ENCODE results near the gene PIK3CB.
"Not testable (repeated sequence)": the region's sequence is repeated elsewhere in the genome, so short reads cannot be mapped to it uniquely, and the experiment has no call there.

PIK3CB gene

GRCh38 chr3:138800248-138800647, 34.5 kb downstream of the PIK3CB start:
- no peak overlapping the region for H3K4me3 ChIP-seq (ENCODE audit: low read depth, low read length)
- no peak for TF ChIP-seq CTCF (conservative IDR thresholded peaks at IDR 0.05; ENCODE audit: low read depth, low read length)
- DNase-seq (ENCODE audit: low read depth): no peak

- DNase-seq (ENCODE audit: low read depth): peak; percentile 48
- TF ChIP-seq CTCF (conservative IDR thresholded peaks at IDR 0.05; ENCODE audit: low read depth, low read length): no peak
- no peak overlapping the region for H3K4me3 ChIP-seq (ENCODE audit: low read depth, low read length)
Observed at GRCh38 chr3:138799822-138800221, 34.9 kb downstream of the PIK3CB start.

- H3K4me3 ChIP-seq (ENCODE audit: low read depth, low read length): no peak overlapping the region
- TF ChIP-seq CTCF (conservative IDR thresholded peaks at IDR 0.05; ENCODE audit: low read depth, low read length): no peak
- no peak for DNase-seq (ENCODE audit: low read depth)
Observed at GRCh38 chr3:138797508-138798038, 37.2 kb downstream of the PIK3CB start.

- no peak overlapping the region for H3K4me3 ChIP-seq (ENCODE audit: low read depth, low read length)
- TF ChIP-seq CTCF (conservative IDR thresholded peaks at IDR 0.05; ENCODE audit: low read depth, low read length): no peak
- no peak for DNase-seq (ENCODE audit: low read depth)
Observed at GRCh38 chr3:138796761-138797160, 38.0 kb downstream of the PIK3CB start.

GRCh38 chr3:138786788-138787271, 47.9 kb downstream of the PIK3CB start:
- DNase-seq (ENCODE audit: low read depth): peak; percentile 90

GRCh38 chr3:138785951-138786350, 48.8 kb downstream of the PIK3CB start:
- no peak overlapping the region for H3K4me3 ChIP-seq (ENCODE audit: low read depth, low read length)
- TF ChIP-seq CTCF (conservative IDR thresholded peaks at IDR 0.05; ENCODE audit: low read depth, low read length): no peak
- no peak for DNase-seq (ENCODE audit: low read depth)

More at GRCh38 chr3:138786788-138787271, 47.9 kb downstream of the PIK3CB start:
- no peak for TF ChIP-seq CTCF (conservative IDR thresholded peaks at IDR 0.05; ENCODE audit: low read depth, low read length)
- no peak overlapping the region for H3K4me3 ChIP-seq (ENCODE audit: low read depth, low read length)

- DNase-seq (ENCODE audit: low read depth); H3K4me3 ChIP-seq (ENCODE audit: low read depth, low read length): not testable (repeated sequence)
Observed at GRCh38 chr3:138785362-138785857, 49.3 kb downstream of the PIK3CB start.
